ENCODE measurements around the gene SF3B3.
"Not testable (repeated sequence)": the region's sequence is repeated elsewhere in the genome, so short reads cannot be mapped to it uniquely, and the experiment has no call there.

SF3B3 gene

DNA sequence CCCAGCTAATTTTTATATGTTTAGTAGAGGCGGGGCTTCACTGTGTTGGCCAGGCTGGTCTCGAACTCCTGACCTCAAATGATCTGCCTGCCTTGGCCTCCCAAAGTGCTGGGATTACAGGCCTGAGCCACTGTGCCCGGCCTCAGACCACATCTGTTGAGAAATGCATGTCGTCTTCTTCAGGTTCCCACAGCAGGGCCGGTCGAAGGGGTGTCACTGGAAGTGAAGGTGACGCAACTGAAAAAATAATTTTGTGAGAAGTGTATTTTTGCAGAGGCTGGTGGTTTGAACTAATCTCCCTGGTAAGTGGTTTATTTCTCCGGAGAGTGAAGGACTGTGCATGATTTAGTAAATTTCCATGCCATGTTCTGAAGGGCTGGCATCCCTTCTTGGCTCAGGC, 89.3 kb downstream of the SF3B3 start:
- no peak overlapping the region for H3K4me3 ChIP-seq (ENCODE audit: low read length)
- TF ChIP-seq, protein P1, sequence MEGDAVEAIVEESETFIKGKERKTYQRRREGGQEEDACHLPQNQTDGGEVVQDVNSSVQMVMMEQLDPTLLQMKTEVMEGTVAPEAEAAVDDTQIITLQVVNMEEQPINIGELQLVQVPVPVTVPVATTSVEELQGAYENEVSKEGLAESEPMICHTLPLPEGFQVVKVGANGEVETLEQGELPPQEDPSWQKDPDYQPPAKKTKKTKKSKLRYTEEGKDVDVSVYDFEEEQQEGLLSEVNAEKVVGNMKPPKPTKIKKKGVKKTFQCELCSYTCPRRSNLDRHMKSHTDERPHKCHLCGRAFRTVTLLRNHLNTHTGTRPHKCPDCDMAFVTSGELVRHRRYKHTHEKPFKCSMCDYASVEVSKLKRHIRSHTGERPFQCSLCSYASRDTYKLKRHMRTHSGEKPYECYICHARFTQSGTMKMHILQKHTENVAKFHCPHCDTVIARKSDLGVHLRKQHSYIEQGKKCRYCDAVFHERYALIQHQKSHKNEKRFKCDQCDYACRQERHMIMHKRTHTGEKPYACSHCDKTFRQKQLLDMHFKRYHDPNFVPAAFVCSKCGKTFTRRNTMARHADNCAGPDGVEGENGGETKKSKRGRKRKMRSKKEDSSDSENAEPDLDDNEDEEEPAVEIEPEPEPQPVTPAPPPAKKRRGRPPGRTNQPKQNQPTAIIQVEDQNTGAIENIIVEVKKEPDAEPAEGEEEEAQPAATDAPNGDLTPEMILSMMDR (IDR thresholded peaks at IDR 0.05; ENCODE audit: insufficient read depth, low read depth, low read length, missing control alignments), result no peak
- no peak for DNase-seq (ENCODE audit: low read depth)

- H3K4me3 ChIP-seq (ENCODE audit: low read length), result no peak overlapping the region
- TF ChIP-seq, protein P1 (IDR thresholded peaks at IDR 0.05; ENCODE audit: insufficient read depth, low read depth, low read length, missing control alignments), result no peak
- no peak for DNase-seq (ENCODE audit: low read depth)
Observed at GRCh38 chr16:70614208-70614951, 90.8 kb downstream of the SF3B3 start.

DNA sequence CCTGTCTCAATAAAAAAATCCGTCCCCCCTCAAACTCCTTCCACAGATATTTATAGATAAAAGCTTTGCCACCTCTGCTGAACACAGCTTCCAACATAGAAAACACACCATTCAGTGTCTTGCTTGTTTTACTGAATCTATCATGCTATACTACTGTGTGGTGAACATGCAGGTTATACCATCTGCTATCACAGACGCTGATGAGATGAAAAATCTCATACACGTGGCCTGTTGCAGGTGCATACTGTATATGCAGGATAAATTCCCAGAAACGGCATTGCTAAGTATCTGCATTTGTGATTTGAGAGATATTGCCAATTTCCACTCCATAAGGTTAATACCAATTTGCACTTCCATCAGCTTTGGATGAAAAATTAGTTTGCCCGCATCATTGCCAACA, 92.3 kb downstream of the SF3B3 start:
- TF ChIP-seq, protein P1 (IDR thresholded peaks at IDR 0.05; ENCODE audit: insufficient read depth, low read depth, low read length, missing control alignments), result no peak
- DNase-seq (ENCODE audit: low read depth), result no peak
- H3K4me3 ChIP-seq (ENCODE audit: low read length), result no peak overlapping the region

GRCh38 chr16:70621864-70622263, 98.2 kb downstream of the SF3B3 start:
- not testable (repeated sequence) for DNase-seq (ENCODE audit: low read depth)

More at GRCh38 chr16:70621864-70622263, 98.2 kb downstream of the SF3B3 start:
- H3K4me3 ChIP-seq (ENCODE audit: low read length), result not testable (repeated sequence)

Measured in epithelial cell of esophagus (primary cell).